HG02981 (cell line): ENCODE data around the gene CASR.

Experiments used
- ATAC-seq: cut with Tn5 transposase; IDR thresholded peaks from one replicate; pipeline ENCODE4 v1.9.1; 2021; ENCODE audit warnings: mild to moderate bottlenecking, moderate library complexity; ENCODE audit not compliant: unreplicated experiment

CASR gene

DNA sequence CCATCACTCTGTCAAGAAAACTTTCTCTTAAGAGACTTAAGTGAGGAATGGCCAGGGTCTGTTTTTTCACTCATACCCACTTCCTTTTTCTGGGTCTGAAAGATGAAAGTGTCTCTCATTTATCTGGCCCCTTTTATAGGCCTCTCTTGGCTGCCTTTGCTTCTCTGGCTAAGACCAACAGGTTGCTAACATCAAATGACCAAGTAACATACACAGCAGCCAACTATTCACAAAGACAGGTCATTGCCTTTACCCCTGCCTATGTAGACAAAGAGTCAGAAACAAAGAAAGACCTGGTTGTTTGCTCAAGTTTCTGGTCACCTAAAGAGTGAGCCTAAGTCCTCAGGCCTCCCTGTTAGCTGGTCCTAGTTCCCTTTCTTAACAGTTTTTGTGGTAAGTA lies 117.6 kb downstream of the CASR start:
- ATAC-seq, result peak; percentile 66

DNA sequence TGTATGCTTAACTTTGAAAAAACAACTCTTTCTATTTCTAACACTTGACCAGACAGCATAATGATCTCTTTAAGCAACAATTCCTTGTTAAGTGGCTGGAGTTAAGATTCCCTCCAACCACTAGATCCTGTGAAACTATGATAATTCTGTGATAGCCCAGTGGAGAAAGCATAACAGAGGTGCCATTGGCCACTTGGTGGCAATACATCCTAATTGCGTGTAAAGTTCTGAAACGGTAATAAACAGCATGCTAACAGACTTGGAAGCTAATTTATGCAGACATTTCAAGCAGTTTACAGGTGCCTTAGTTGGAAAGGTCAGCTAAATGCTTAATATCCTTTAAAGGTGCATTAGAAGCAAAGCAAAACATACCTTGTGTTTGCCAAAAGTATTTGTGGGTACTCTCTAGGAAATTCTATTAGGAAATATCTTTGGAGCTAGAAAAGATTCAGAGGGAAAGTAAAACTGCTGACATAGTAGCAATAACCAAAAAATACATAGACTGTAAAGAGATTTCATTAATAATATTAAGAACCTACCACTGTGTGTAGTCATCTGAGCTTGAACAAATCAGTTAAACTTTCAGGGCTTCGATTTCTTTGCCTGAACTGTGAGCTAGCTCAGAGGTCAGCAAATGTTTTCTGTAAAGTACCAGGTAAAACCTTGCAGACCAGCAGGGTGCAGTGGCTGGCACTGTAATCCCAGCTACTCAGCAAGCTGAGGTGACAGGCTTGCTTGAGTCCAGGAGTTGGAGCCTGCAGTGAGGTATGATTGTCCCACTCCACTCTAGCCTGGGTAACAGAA lies 122.6 kb downstream of the CASR start:
- ATAC-seq, result no peak

DNA sequence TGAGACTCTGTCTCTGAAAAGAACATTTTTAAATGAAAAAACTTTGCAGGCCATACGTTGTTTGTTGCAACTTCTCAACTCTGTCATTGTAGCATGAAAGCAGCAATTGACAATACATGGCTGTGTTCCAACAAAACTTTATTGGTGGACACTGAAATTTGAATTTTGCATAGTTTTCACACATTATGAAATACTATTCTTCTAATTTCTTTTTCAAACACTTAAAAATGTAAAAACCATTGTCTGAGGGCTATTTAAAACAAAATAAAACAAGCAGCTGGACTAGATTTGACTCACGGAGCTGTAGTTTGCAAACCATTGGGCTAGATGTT lies 123.1 kb downstream of the CASR start:
- no peak for ATAC-seq

DNA sequence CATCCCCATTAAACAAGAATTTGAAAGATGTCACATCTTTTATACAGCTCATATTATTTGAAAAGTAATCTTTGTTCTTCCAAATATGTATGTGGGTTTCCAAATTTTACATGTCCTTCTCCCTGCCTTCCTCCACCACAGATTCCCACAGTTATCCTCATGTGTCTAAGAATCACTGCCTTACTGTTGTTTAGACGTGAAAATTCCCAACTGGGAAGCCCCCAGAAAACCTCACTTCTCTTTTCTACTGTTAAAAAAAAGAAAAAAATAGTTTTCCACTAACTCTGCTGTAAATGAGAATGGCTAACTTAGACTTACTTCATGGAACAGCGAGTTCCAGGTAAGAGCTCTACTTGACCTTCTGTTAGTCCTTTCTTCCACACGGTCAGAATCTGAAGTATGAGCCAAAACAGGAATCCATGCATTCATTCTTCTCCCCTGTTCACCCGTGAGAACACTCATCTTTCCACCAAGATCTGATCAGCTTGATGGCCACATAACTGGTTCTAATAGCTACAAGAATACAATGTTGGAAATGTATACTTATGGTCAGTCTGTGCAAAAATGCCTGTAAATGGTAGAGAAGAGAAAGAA lies 123.7 kb downstream of the CASR start:
- no peak for ATAC-seq

DNA sequence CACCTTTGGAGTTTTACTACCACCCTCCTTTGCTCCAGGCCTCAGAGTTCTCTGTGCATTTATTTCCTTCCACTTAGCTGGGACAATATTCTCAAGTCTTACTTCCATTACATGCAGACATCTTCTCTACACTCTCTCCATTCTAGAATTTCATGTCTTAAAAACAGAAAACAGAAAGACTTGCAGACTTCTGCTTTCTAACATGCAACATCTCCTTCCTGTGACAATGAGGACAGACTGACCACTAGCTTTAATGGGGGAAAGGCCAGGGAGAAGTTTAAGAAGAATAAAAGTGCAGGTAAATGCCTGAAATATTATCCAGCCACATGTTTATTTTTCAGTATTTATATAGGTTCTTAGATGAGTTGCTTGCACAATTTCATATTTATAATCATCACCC lies 124.5 kb downstream of the CASR start:
- no peak for ATAC-seq

DNA sequence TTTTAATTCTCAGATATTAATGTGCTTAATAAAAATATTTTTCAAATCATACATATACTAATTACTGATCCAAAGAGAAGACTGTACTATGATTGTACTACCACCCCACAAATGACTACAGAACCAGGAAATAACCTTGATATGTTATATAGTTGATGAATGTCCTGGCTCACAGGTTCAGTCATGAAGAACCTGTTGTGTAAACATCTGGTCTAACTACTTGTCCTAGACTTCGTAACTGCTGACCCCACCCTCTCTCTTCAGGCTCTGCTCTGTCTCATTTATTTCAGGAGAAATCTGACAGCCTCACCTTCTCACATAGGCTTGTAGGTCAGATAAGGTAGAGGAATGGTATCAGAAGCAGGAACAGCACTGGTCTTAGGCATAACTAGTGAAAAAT lies 126.9 kb downstream of the CASR start:
- no peak for ATAC-seq

DNA sequence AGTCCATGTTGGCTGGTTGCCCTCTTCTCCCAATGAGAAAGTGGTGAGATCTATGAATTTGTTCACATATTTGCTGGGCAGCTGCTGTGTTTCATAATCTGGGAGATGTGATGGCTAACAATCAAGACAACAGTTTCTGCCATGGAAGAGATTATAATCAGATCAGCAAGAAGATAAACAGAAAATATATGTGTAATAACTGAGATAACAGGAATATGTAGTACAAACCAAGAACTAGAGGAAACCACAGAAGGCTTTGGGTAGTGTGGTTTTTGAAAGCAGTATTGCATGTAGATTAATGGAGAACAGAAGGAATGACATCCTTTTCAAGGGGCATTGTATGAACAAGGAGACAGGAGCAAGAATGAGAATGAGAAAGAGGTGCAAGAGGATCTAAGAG lies 129.4 kb downstream of the CASR start:
- no peak for ATAC-seq

DNA sequence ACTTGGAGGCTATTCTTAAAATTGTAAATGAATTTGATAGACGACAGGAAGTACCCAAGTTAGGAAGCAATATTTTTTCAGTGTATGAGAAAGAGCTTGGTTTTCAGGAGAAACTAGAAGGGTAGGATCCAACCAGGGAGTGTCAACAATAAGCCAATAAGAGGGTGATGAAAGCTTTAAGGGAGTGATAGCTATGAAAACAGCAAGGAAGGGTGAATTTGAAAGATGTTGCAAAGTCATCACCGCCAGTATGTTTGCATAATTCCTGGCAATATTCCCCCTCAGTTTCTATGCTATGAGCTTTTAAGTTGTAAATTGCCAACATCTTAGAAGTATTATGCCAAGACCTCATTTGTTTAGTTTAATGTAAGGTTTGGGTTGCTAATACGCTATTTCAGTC lies 129.8 kb downstream of the CASR start:
- ATAC-seq, result no peak

DNA sequence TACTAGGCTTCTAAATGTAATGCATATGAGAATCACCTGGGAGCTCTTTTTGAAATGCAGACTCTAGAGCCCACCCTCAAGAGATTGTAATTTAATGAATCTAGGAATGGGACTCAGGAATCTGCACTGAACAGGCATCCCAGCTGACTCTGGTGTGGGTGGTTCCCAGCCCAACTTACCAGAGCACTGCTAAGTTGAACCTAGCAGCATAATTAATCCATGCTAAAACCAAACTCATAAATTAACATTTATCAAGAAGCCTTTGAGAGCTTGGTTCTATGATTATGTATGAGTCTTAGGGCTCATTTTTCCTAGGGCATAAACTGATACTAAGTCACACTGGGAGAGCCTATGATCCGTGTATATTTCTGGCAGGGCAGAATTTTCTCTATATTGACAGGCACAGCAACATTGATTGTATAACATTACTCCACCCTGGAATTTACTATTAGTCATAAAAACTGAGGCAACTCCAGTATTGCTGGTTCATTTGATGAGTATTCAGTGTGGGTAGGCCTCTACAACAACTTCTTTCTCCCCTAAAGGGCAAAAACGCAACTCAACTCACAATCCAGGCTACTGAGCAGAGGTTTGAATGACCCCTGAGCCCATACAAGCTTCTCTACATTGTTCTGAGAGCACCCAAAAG lies 130.9 kb downstream of the CASR start:
- no peak for ATAC-seq

DNA sequence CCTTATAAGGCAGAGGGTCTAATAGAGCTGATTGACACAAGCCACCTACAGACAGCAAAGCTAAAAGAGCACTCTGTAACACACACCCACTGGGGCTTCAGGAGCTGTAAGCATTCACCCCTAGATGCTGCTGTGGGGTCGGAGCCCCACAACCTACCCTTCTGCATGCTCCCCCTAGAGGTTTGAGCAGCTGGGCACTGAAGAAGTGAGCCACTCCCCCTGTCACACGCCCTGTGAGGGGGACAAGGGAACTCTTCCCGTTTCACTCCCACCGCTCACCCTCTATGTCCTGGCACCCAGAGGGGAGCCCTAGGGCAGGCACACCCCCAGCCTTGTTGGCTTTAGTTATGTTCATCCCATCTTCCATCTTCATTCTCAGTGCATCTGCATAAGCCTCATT lies 132.2 kb downstream of the CASR start:
- no peak for ATAC-seq

DNA sequence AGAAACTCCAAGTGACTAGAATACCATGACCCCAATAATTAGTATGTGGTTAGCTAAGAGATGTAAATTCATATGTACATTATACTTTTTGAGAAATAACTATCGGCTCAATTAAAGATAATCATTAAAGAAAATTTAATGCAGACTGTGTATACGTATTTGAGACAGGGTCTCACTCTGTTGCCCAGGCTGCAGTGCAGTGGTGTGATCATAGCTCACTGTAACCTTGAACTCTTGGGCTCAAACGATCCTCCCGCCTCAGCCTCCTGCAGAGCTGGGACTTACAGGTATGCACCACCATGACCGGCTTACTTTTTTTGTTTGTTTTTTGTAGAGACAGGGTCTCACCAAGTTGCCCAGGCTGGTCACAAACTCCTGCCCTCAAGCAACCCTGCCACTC lies 132.9 kb downstream of the CASR start:
- ATAC-seq, result no peak

DNA sequence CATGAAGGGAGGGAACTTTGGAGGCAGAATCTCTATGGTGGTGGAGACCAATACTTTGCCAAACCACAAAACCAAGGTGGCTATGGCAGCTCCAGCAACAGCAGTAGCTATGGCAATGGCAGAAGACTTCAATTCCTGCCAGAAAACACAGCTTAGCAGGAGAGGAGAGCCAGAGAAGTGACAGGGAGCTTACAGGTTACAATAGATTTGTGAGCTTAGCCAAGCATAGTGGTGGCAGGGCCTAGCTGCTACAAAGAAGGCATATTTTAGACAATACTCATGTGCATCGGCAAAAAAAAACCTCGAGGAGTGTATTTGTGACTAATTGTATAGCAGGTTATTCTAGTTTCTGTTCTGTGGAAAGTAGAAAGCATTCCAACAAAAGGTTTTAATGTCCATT lies 135.2 kb downstream of the CASR start:
- no peak for ATAC-seq

DNA sequence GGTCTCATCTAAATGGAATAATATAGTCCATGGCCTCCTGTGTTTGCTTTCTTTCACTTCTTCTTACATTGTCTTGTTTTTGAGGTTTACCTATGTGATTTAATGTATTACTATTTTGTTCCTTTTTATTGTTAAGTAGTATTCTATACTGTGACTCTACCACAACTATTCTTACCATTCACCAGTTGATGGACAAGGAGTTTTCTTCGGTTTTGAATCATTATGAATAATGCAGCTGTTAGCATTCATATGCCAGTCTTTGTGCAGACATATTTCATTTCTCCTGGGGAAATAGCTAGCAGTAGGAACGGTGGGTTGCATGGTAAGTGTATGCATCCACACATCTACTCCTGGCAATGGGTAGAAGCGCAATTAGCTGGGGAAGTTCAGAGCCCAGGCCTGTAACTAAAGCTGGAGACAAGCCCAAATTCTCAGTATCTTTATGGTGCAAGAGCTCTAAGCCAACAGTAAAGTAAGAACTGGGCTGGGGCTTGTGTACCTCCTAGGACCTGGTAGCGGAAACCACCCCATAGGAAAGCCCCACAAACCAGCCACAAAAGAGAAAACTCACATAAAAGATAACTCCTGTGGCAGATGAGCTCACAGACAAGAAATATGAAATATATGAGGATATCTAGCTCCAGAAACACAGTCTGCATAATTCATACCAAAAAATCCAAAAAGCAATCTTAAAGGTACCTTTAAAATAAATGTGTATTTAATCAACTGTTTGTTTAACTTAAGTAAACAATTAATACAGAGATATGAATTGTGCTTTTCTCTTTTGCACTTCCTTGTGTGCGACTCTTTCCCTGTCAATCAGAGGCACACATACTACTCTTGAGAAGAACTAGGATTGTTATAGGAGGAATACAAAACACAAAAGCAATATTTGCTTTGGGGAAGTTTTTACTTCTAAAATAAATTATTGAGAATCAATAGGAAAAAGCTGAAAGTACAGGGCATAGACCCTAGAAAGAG lies 138.9 kb downstream of the CASR start:
- ATAC-seq, result no peak

DNA sequence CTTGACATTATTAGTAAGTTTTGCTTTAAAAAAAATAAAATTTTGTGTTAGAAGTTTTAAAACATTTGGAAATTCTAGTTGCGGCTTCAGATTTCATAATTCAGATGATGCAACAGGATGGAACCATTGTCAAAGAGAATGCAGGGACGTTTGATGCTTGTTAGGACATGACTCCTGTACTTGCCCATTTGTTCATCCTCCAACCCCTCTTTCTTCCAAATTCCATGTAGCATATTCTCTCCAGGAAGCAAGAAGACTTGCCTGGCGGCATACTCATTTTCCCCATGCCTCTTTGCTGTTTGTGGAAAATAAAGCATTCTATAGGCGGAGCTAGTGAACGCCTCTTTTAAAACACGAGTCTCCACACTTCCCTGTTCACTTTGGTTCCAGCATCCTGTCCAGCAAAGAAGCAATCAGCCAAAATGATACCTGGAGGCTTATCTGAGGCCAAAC lies 141.4 kb downstream of the CASR start, which contains the start of gene CSTA:
CSTA (plus strand) TSS at position 378 of the 453 bp plus-strand sequence; CDS start at position 423, 45 bp downstream.
- ATAC-seq, result no peak

DNA sequence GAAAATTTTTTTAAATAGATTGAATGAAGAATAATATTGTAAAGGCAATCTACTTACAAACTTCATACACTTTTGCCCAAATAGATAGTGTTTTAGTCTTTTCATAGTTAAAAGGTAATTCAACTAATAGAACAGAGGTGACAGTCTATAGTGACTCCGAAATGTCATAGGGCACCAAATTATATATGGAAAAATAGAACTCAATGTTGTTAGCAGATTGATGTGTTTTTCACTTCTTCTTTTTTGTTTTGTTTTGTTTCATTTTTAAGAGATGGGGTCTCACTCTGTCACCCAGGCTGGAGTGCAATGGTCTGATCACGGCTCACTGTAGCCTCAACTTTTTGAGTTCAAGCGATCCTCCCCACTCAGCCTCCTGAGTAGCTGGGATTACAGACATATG lies 142.3 kb downstream of the CASR start:
- no peak for ATAC-seq

DNA sequence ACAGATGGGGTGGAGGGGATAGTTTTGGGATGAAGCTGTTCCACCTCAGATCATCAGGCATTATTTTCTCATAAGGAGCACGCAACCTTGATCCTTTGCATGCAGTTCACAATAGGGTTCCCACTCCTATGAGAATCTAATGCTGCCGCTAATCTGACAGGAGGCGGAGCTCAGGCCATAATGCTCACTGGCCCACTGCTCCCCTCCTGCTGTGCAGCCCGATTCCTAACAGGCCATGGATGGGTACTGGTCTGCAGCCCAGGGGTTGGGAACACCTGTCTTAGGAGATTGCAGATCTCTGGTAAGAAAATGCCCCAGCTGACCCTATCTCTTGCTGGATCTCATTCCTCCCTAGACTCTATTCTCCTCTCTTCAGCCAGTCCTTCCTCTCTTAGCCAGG lies 148.4 kb downstream of the CASR start:
- no peak for ATAC-seq

DNA sequence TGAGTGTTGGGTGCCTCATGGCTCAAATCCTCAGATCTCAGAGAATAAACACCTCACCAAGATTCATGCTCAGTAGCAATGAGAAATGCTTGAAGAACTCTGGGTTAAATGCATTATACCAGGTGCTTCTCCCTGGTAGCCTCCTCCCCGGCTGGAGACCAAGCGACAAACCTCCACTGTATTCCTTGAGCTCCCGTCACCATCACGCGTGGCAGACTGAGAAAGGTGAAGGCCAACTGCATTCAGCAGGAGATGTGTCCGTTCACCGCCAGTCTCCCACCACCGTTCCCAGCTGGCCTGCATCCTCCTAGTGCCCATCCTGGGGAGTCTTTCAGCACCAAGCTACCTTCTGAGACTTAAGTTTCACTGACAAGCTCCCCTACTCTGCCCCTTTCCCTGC lies 149.1 kb downstream of the CASR start:
- no peak for ATAC-seq
